Measurements from ENCODE around the gene ADA. TPM values are rescaled to one million over a fixed set of nuclear protein-coding genes. Genes with fewer than 3 reads are reported as not detected.

ADA gene
- total and polyA plus RNA-seq, 9 of the 15 experiments (the other 6 are each of a cell fraction or from before 2014, with no cell fraction given) = 2.4 to 26.1 (median 5.3) TPM

DNA sequence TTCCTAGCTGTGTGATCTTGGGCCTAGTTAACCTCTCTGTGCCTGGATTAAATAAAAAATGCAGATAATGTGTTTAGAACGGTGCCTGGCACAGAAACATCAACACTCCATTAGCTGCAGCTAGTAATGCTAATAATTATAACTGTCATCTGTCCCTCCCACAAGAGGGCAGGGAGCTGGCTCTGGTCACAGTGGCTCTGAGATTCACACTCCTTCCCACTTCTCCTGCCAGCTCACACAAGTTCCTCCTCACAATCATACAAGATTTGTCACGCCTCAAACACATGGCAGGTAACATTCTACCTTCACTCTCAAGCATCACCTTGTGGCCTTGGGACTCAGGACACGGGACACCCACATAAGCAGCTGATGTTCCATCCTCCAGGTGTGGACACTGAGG, 2.4 kb downstream of the ADA start:
- H3K9ac ChIP-seq (ENCODE audit: insufficient read depth in 1 of 2, low read depth in 2 of 2, low read length in 2 of 2) = no peak overlapping the region
- FAIRE-seq = no peak
- H4K20me1 ChIP-seq (replicated peaks; ENCODE audit: control insufficient read depth, insufficient read depth, low read length) = no peaks in the 10 kb centered on the region; the same call in 1 of the 2 replicates
- H3K9me1 ChIP-seq (ENCODE audit: control insufficient read depth, insufficient read depth, low read length) = no peaks in the 10 kb centered on the region
- H3K4me1 ChIP-seq (replicated peaks in 1 of 2; ENCODE audit: control insufficient read depth in 2 of 2, insufficient read depth in 2 of 2, low read length in 2 of 2) = peaks cover 8 to 17% of the 10 kb centered on the region in 2 experiments; a peak in 4 of 5 replicates
- H3K36me3 ChIP-seq (ENCODE audit: control insufficient read depth, insufficient read depth, low read length) = no peaks in the 10 kb centered on the region
- no peaks in the 10 kb centered on the region; the same call in 2 of the 3 replicates for H3K79me2 ChIP-seq (ENCODE audit: control insufficient read depth, insufficient read depth, low read length)
- ATAC-seq = no peak
- no peak overlapping the region for H3K4me3 ChIP-seq
- no peak overlapping the region for H3K4me2 ChIP-seq (ENCODE audit: insufficient read depth, low read length)
- no peak for DNase-seq (ENCODE audit: extremely low read depth in 1 of 4, low spot score in 3 of 4)
- TF ChIP-seq TRIM24 (IDR thresholded peaks at IDR 0.05) (no peak), ZFP36 (IDR thresholded peaks at IDR 0.05; ENCODE audit: low read depth, low read length, partially characterized antibody) (peak; percentile 13)
- H3K9me3 ChIP-seq (replicated peaks; ENCODE audit: control insufficient read depth, insufficient read depth, low read depth, low read length) = peaks cover 4% of the 10 kb centered on the region; the same call in 1 of the 2 replicates
- in situ Hi-C loops (cut with MboI) (no loop called here), intact Hi-C loops (cut with micrococcal nuclease) (no loop called here)
- no TSS peak for BruUV-seq (replicated peaks)
- WGBS (ENCODE audit: insufficient coverage, low coverage, missing lambda C conversion rate) = 30% methylated on average over 3 of the region's 3 CpGs
- peaks cover 4 to 11% of the 10 kb centered on the region in 2 experiments; a peak in 1 of 5 replicates for H3K27me3 ChIP-seq (ENCODE audit: control insufficient read depth in 2 of 2, insufficient read depth in 2 of 2, low read length in 2 of 2)
- CTCF ChIA-PET (ENCODE audit: low intra/inter-chr PET ratio) = no interaction called here
- no peak overlapping the region for H3K27ac ChIP-seq (ENCODE audit: extremely low read depth, low read depth, low read length)
- POLR2A ChIA-PET = interaction anchor here (0.6 to 1.1 kb wide), 3 partner anchors 20 to 53 kb away, joined by 3 read pairs; no protein-coding TSS in a partner anchor
- H2AFZ ChIP-seq (ENCODE audit: low read depth, low read length) = no peak overlapping the region

DNA sequence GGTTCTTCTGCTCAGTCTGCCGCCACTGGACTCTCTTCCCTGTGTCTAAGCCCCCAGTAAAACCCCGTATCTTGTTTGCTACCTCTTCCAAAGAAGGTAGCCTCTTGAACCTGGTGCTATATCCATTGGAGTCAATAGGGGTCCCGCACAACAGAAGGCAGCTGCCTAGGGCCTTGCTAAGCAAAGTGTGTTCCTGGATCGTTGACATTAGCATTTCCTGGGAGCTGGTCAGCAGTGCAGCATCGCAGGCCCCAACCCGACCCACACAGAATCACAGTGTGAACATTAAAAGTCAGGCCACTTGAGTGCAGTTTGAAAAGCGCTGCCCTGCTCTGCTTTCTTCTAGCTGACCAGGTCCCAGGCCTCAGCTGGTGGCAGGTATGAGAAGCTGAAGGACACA, 2.9 kb downstream of the ADA start:
- Histone ChIP-seq H3K4me1 (replicated peaks in 1 of 2; ENCODE audit: control insufficient read depth in 2 of 2, insufficient read depth in 2 of 2, low read length in 2 of 2) (peaks cover 8 to 18% of the 10 kb centered on the region in 2 experiments; a peak in 4 of 5 replicates), H3K9ac (ENCODE audit: insufficient read depth in 1 of 2, low read depth in 2 of 2, low read length in 2 of 2) (no peak overlapping the region), H3K4me2 (ENCODE audit: insufficient read depth, low read length) (no peak overlapping the region), H3K9me3 (replicated peaks; ENCODE audit: control insufficient read depth, insufficient read depth, low read depth, low read length) (0 out of 2 replicates have a peak, but pooled peaks cover 4% of the 10 kb centered on the region), H3K79me2 (ENCODE audit: control insufficient read depth, insufficient read depth, low read length) (no peaks in the 10 kb centered on the region; the same call in 2 of the 3 replicates), H3K4me3 (no peak overlapping the region), H3K9me1 (ENCODE audit: control insufficient read depth, insufficient read depth, low read length) (no peaks in the 10 kb centered on the region), H3K27ac (ENCODE audit: extremely low read depth, low read depth, low read length) (no peak overlapping the region), H2AFZ (ENCODE audit: low read depth, low read length) (no peak overlapping the region), H3K27me3 (ENCODE audit: control insufficient read depth in 2 of 2, insufficient read depth in 2 of 2, low read length in 2 of 2) (peaks cover 4 to 11% of the 10 kb centered on the region in 2 experiments; a peak in 1 of 5 replicates), H4K20me1 (replicated peaks; ENCODE audit: control insufficient read depth, insufficient read depth, low read length) (no peaks in the 10 kb centered on the region; the same call in 1 of the 2 replicates), H3K36me3 (ENCODE audit: control insufficient read depth, insufficient read depth, low read length) (no peaks in the 10 kb centered on the region)
- TF ChIP-seq, protein P1, sequence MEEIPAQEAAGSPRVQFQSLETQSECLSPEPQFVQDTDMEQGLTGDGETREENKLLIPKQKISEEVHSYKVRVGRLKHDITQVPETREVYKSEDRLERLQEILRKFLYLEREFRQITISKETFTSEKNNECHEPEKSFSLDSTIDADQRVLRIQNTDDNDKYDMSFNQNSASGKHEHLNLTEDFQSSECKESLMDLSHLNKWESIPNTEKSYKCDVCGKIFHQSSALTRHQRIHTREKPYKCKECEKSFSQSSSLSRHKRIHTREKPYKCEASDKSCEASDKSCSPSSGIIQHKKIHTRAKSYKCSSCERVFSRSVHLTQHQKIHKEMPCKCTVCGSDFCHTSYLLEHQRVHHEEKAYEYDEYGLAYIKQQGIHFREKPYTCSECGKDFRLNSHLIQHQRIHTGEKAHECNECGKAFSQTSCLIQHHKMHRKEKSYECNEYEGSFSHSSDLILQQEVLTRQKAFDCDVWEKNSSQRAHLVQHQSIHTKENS (CRISPR knock-in tag; IDR thresholded peaks at IDR 0.05) = no peak
- TF ChIP-seq ZNF764 (CRISPR knock-in tag; IDR thresholded peaks at IDR 0.05; ENCODE audit: low read depth) = peak; percentile 88
- DNase-seq (ENCODE audit: extremely low read depth in 1 of 4, low spot score in 3 of 4) (no peak), ATAC-seq (no peak), FAIRE-seq (no peak)
- POLR2A ChIA-PET = interaction anchor here (0.6 to 1.1 kb wide), 3 partner anchors 19 to 52 kb away, joined by 3 read pairs; no protein-coding TSS in a partner anchor
- WGBS (ENCODE audit: insufficient coverage, low coverage, missing lambda C conversion rate) = 26% methylated on average over 7 of the region's 7 CpGs
- no TSS peak for BruUV-seq (replicated peaks)
- CTCF ChIA-PET (ENCODE audit: low intra/inter-chr PET ratio) = no interaction called here
- intact Hi-C loops (cut with micrococcal nuclease) = no loop called here
- in situ Hi-C loops (cut with MboI) = no loop called here
